Activated naive CD4-positive, alpha-beta T cell treated with anti-CD3 and anti-CD28 coated beads, Interleukin-2, amount 50 U/mL, for 24 hours (primary cell): ENCODE results near the gene LCAT.

ENCODE experiments used
- H3K27ac Mint-ChIP-seq: one replicate; pipeline ENCODE4 v1.8.0; 2021; ENCODE audit warnings: mild to moderate bottlenecking, mixed read lengths
- H3K27me3 Mint-ChIP-seq: one replicate; pipeline ENCODE4 v1.8.0; 2021; ENCODE audit warnings: mixed read lengths
- H3K36me3 Mint-ChIP-seq: one replicate; pipeline ENCODE4 v1.8.0; 2021; ENCODE audit warnings: mixed read lengths
- H3K4me1 Mint-ChIP-seq: one replicate; pipeline ENCODE4 v1.8.0; 2021; ENCODE audit warnings: mixed read lengths
- H3K4me3 Mint-ChIP-seq: one replicate; pipeline ENCODE4 v1.8.0; 2021; ENCODE audit warnings: mild to moderate bottlenecking, mixed read lengths
- H3K9me3 Mint-ChIP-seq: one replicate; pipeline ENCODE4 v1.8.0; 2021; ENCODE audit warnings: mixed read lengths

The LCAT gene

DNA sequence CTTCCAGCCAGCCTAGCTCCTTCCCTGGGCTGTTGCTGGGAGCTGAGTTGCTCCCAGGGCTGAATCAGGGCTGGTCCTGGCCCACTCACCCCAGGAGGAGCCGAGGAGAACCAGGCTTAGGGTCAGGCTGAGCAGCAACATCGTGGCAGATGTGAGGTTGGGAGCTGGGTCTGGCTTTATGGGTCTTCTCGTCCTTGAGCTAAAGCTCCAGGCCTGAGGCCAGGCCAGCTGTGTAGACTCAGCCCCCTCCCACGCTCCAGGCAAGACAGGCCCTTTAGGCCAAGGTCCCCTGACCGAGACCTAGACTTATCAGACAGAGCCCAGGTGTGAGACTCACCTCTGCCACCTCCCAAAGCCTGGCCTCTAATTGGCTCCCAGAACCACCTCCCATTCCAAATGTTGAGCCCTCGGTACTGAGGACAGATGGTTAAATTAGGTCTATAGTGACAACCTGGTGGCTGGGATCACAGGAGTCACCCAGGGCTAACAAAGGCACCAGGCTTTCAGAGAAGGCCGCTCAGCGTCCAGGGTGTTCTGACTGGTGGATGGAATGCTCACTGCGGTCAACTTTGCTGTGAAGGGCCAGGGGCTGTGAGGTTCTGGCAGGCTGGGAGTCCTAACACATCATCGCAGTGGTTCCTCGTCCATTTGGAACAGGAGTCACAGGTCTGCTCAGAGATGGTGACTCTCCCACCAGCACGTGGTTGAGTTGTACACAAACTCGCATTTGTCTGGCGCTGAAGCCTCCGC, 12.0 kb downstream of the LCAT start, which contains the start of gene CTRL:
TSS of gene CTRL (minus strand) at position 151 of the 750 bp plus-strand sequence. CDS start at position 141, 10 bp downstream.
- Mint-ChIP-seq H3K27ac (peak within 1 kb of the TSS; percentile 17), H3K4me3 (no peak within 1 kb of the TSS), H3K4me1 (peaks cover 30% of the 10 kb centered on the region), H3K27me3 (no peaks in the 10 kb centered on the region), H3K36me3 (peaks cover 7% of the 10 kb centered on the region), H3K9me3 (no peaks in the 10 kb centered on the region)

- no peak overlapping the region for H3K4me3 Mint-ChIP-seq
- H3K4me1 Mint-ChIP-seq = peaks cover 27% of the 10 kb centered on the region
- no peak overlapping the region for H3K27ac Mint-ChIP-seq
- H3K27me3 Mint-ChIP-seq = no peaks in the 10 kb centered on the region
- peaks cover 6% of the 10 kb centered on the region for H3K36me3 Mint-ChIP-seq
- no peaks in the 10 kb centered on the region for H3K9me3 Mint-ChIP-seq
Measured at GRCh38 chr16:67930678-67931211, 13.2 kb downstream of the LCAT start.

GRCh38 chr16:67930191-67930590, 13.7 kb downstream of the LCAT start:
- Mint-ChIP-seq H3K36me3 (peaks cover 4% of the 10 kb centered on the region), H3K27ac (no peak overlapping the region), H3K4me3 (no peak overlapping the region), H3K9me3 (no peaks in the 10 kb centered on the region), H3K4me1 (peaks cover 22% of the 10 kb centered on the region), H3K27me3 (no peaks in the 10 kb centered on the region)

DNA sequence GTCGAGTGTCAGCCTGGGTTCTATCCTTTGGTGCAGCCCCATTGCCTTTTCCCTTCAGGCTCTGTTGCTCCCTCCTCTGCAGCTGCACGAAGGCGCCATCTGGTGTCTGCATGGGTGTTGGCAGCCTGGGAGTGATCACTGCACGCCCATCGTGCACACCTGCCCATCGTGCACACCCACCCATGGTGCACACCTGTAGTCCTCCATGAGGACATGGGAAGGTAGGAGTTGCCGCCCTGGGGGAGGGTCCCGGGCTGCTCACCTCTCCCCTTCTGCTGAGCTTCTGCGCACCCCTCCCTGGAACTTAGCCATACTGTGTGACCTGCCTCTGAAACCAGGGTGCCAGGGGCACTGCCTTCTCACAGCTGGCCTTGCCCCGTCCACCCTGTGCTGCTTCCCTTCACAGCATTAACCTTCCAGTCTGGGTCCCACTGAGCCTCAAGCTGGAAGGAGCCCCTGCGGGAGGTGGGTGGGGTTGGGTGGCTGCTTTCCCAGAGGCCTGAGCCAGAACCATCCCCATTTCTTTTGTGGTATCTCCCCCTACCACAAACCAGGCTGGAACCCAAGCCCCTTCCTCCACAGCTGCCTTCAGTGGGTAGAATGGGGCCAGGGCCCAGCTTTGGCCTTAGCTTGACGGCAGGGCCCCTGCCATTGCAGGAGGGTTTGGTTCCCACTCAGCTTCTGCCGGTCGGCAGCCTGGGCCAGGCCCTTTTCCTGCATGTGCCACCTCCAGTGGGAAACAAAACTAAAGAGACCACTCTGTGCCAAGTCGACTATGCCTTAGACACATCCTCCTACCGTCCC, 15.2 kb downstream of the LCAT start:
- peaks cover 9% of the 10 kb centered on the region for H3K4me1 Mint-ChIP-seq
- no peaks in the 10 kb centered on the region for H3K27me3 Mint-ChIP-seq
- no peak overlapping the region for H3K27ac Mint-ChIP-seq
- H3K36me3 Mint-ChIP-seq = peaks cover 1% of the 10 kb centered on the region
- no peaks in the 10 kb centered on the region for H3K9me3 Mint-ChIP-seq
- no peak overlapping the region for H3K4me3 Mint-ChIP-seq

DNA sequence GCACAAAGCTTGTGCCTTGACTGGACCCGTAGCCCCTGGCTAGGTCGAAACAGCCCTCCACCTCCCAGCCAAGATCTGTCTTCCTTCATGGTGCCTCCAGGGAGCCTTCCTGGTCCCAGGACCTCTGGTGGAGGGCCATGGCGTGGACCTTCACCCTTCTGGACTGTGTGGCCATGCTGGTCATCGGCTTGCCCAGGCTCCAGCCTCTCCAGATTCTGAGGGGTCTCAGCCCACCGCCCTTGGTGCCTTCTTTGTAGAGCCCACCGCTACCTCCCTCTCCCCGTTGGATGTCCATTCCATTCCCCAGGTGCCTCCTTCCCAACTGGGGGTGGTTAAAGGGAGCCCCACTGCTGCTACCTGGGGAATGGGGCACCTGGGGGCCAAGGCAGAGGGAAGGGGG, 15.8 kb downstream of the LCAT start:
- H3K9me3 Mint-ChIP-seq = no peaks in the 10 kb centered on the region
- no peaks in the 10 kb centered on the region for H3K27me3 Mint-ChIP-seq
- no peak overlapping the region for H3K4me3 Mint-ChIP-seq
- no peaks in the 10 kb centered on the region for H3K36me3 Mint-ChIP-seq
- H3K4me1 Mint-ChIP-seq = peaks cover 9% of the 10 kb centered on the region
- H3K27ac Mint-ChIP-seq = no peak overlapping the region

- Mint-ChIP-seq H3K4me1 (peaks cover 11% of the 10 kb centered on the region), H3K27me3 (no peaks in the 10 kb centered on the region), H3K4me3 (no peak overlapping the region), H3K36me3 (no peaks in the 10 kb centered on the region), H3K9me3 (no peaks in the 10 kb centered on the region), H3K27ac (no peak overlapping the region)
Measured at GRCh38 chr16:67927131-67927941, 16.6 kb downstream of the LCAT start.

DNA sequence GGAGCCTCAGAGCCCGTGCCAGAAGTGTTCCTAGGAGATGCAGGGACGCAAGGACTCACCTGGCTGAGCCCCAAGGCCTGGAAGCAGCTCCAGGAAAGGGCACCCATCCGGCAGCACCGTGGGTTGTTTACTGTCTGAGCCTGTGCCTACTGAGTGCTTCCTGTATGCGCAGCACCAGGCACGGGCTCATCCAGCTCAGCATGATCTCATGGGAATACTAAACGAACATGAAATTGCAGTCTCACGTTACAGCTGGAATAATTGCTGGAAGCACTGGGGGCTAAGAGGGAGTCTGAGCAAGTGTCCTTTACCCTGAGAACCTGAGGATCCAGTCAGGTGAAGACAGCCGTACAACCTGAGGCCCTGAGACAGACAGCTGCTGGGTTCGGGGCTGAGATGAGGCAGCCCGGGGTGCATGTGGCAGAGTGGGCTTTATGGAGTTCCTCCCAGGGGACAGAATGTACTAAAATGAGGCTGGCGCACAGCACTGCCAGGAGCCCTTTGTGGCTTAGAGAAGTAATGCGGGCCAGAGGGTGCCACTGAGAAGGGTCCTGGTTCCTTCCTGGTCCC, 17.7 kb downstream of the LCAT start:
- no peaks in the 10 kb centered on the region for H3K36me3 Mint-ChIP-seq
- H3K4me1 Mint-ChIP-seq = peaks cover 19% of the 10 kb centered on the region
- no peaks in the 10 kb centered on the region for H3K27me3 Mint-ChIP-seq
- no peaks in the 10 kb centered on the region for H3K9me3 Mint-ChIP-seq
- H3K27ac Mint-ChIP-seq = peak overlapping the region; percentile 51
- no peak overlapping the region for H3K4me3 Mint-ChIP-seq

GRCh38 chr16:67924140-67924906, 19.6 kb downstream of the LCAT start:
- Mint-ChIP-seq H3K4me3 (no peak overlapping the region), H3K27me3 (no peaks in the 10 kb centered on the region), H3K27ac (peak overlapping the region; percentile 62), H3K36me3 (no peaks in the 10 kb centered on the region), H3K9me3 (no peaks in the 10 kb centered on the region), H3K4me1 (peaks cover 19% of the 10 kb centered on the region)

- Mint-ChIP-seq H3K9me3 (no peaks in the 10 kb centered on the region), H3K4me1 (peaks cover 18% of the 10 kb centered on the region), H3K27me3 (no peaks in the 10 kb centered on the region), H3K27ac (no peak overlapping the region), H3K4me3 (no peak overlapping the region), H3K36me3 (no peaks in the 10 kb centered on the region)
Measured at GRCh38 chr16:67923414-67924116, 20.4 kb downstream of the LCAT start.

- Mint-ChIP-seq H3K27ac (peak overlapping the region; percentile 68), H3K36me3 (no peaks in the 10 kb centered on the region), H3K4me1 (peaks cover 17% of the 10 kb centered on the region), H3K4me3 (no peak overlapping the region), H3K27me3 (no peaks in the 10 kb centered on the region), H3K9me3 (no peaks in the 10 kb centered on the region)
Measured at GRCh38 chr16:67922740-67923139, 21.2 kb downstream of the LCAT start.

GRCh38 chr16:67922221-67922620, 21.7 kb downstream of the LCAT start:
- H3K27ac Mint-ChIP-seq = peak overlapping the region; percentile 55
- H3K27me3 Mint-ChIP-seq = no peaks in the 10 kb centered on the region
- no peaks in the 10 kb centered on the region for H3K36me3 Mint-ChIP-seq
- no peak overlapping the region for H3K4me3 Mint-ChIP-seq
- peaks cover 22% of the 10 kb centered on the region for H3K4me1 Mint-ChIP-seq
- no peaks in the 10 kb centered on the region for H3K9me3 Mint-ChIP-seq

- Mint-ChIP-seq H3K27ac (peak overlapping the region; percentile 82), H3K36me3 (peaks cover 2% of the 10 kb centered on the region), H3K4me1 (peaks cover 44% of the 10 kb centered on the region), H3K27me3 (no peaks in the 10 kb centered on the region), H3K9me3 (no peaks in the 10 kb centered on the region), H3K4me3 (no peak overlapping the region)
Measured at GRCh38 chr16:67919622-67920221, 24.2 kb downstream of the LCAT start.

DNA sequence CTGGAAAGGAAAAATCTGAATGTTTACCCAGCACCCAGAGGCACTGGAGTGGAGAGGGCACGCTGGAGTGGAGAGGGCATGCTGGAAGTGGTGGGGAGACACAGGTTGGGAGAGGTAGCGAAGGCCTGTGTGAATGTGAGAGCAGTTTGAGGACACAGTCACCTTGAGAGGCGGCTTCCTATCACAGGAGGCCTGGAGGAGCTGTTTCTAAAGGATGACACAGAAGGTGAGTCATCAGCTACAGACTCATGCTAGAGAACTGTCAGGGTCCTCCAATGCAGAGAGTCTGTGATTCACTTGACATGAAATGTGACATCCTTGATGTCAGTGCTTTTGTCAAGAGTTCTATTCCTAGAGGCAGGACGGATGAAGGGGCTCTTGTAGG, 26.1 kb downstream of the LCAT start:
- Mint-ChIP-seq H3K4me1 (peaks cover 48% of the 10 kb centered on the region), H3K9me3 (no peaks in the 10 kb centered on the region), H3K27ac (peak overlapping the region; percentile 52)

More for the DNA sequence above, 26.1 kb downstream of the LCAT start:
- H3K27me3 Mint-ChIP-seq = no peaks in the 10 kb centered on the region
- H3K4me3 Mint-ChIP-seq = peak overlapping the region; percentile 20
- H3K36me3 Mint-ChIP-seq = peaks cover 2% of the 10 kb centered on the region
